Breast epithelium (tissue), 3 donors: ENCODE results near the gene NMT2.

Source experiments
- POLR2A ChIP-seq: fragments of 450-650 bp; IDR thresholded peaks from one replicate; pipeline ENCODE4 v1.6.1; 2016; ENCODE audit warnings: antibody characterized with exemption, mild to moderate bottlenecking, moderate library complexity
- POLR2AphosphoS5 ChIP-seq, 3 donors: sonication (generic); formaldehyde crosslinking; IDR thresholded peaks; one replicate each; pipeline ENCODE4 v1.6.1; 2017; ENCODE audit warnings: antibody characterized with exemption in 3 of 3

GRCh38 chr10:15137636-15138035 lies 30.9 kb downstream of the NMT2 start:
- TF ChIP-seq POLR2A (no peak), POLR2AphosphoS5 (IDR thresholded peaks at IDR 0.05) (no peak)
